Right atrium auricular region (tissue), 2 donors: ENCODE results near the gene CDK11A. TPM values are rescaled to one million over a fixed set of nuclear protein-coding genes. Genes with fewer than 3 reads are reported as not detected.

ENCODE experiments used
- DNase-seq: peaks from one replicate; pipeline ENCODE4 v3.0.0-alpha.2; 2019; ENCODE audit warnings: low spot score
- H3K27ac ChIP-seq, 2 donors: fragments of 200-600 bp; sonication (generic); 1 replicate in 1 of 2; 2 replicates in 1 of 2; pipeline ENCODE4 v1.5.1; 2016 to 2019
- H3K27me3 ChIP-seq, 2 donors: fragments of 200-600 bp; sonication (generic); one replicate each; pipeline versions ENCODE4 v1.5.1 to v1.6.0; 2017 to 2019
- H3K36me3 ChIP-seq: fragments of 200-600 bp; sonication (generic); one replicate; pipeline ENCODE4 v1.5.1; 2016
- H3K4me1 ChIP-seq, 2 donors: fragments of 200-600 bp; sonication (generic); one replicate each; pipeline versions ENCODE4 v1.5.1 to v1.6.0; 2017 to 2019
- H3K4me3 ChIP-seq, 2 donors: fragments of 200-600 bp; sonication (generic); 1 replicate in 1 of 2; 2 replicates in 1 of 2; pipeline ENCODE4 v1.5.1; 2017 to 2019; ENCODE audit warnings: mild to moderate bottlenecking in 1 of 2, moderate library complexity in 1 of 2
- H3K9me3 ChIP-seq, 2 donors: fragments of 200-600 bp; sonication (generic); one replicate each; pipeline ENCODE4 v1.5.1; 2019
- CTCF ChIP-seq, 2 donors: fragments of 200-600 bp; sonication (generic); IDR thresholded peaks; one replicate each; pipeline ENCODE4 v1.5.1; 2019; ENCODE audit warnings: antibody characterized with exemption in 2 of 2
- total RNA-seq, 2 donors: library from RNA; depleted of rRNA; stranded (reverse); fragments of >200 nt; gene quantifications; one replicate each; pipeline ENCODE4 v1.1.0, GENCODE V29; 2016

Gene CDK11A
- total RNA-seq, 2 donors from 2014 or later = 4.3 to 8.2 TPM

- H3K4me1 ChIP-seq = no peaks in the 10 kb centered on the region
- H3K9me3 ChIP-seq = peaks cover 0 to 1% of the 10 kb centered on the region in 2 donors
- H3K27ac ChIP-seq = no peak overlapping the region
- H3K4me3 ChIP-seq = no peak overlapping the region
- TF ChIP-seq CTCF (IDR thresholded peaks at IDR 0.05) = no peak
- no peak for DNase-seq
- no peaks in the 10 kb centered on the region for H3K27me3 ChIP-seq
- peaks cover 55% of the 10 kb centered on the region for H3K36me3 ChIP-seq
These were observed 40.8 kb upstream of the CDK11A start for GRCh38 chr1:1764876-1765470.

- Histone ChIP-seq H3K4me1 (peaks cover 0 to 10% of the 10 kb centered on the region in 2 donors), H3K27ac (no peak overlapping the region), H3K4me3 (no peak overlapping the region), H3K36me3 (peaks cover 64% of the 10 kb centered on the region), H3K9me3 (no peaks in the 10 kb centered on the region), H3K27me3 (no peaks in the 10 kb centered on the region)
- DNase-seq = peak; percentile 78
- TF ChIP-seq CTCF (IDR thresholded peaks at IDR 0.05) = peak in 1 of 2 donors; percentile 16
These were observed 39.8 kb upstream of the CDK11A start for GRCh38 chr1:1763657-1764621.

GRCh38 chr1:1761504-1762376 is 37.6 kb upstream of the CDK11A start:
- no peak for DNase-seq
- H3K27ac ChIP-seq = no peak overlapping the region

GRCh38 chr1:1760715-1761114 is 36.6 kb upstream of the CDK11A start:
- DNase-seq = no peak

More at GRCh38 chr1:1761504-1762376, 37.6 kb upstream of the CDK11A start:
- no peaks in the 10 kb centered on the region for H3K27me3 ChIP-seq
- peaks cover 0 to 20% of the 10 kb centered on the region in 2 donors for H3K4me1 ChIP-seq
- H3K9me3 ChIP-seq = no peaks in the 10 kb centered on the region
- peaks cover 76% of the 10 kb centered on the region for H3K36me3 ChIP-seq
- no peak overlapping the region for H3K4me3 ChIP-seq
- TF ChIP-seq CTCF (IDR thresholded peaks at IDR 0.05) = no peak

More at GRCh38 chr1:1760715-1761114, 36.6 kb upstream of the CDK11A start:
- no peaks in the 10 kb centered on the region for H3K27me3 ChIP-seq
- H3K9me3 ChIP-seq = no peaks in the 10 kb centered on the region
- H3K27ac ChIP-seq = no peak overlapping the region
- peaks cover 0 to 20% of the 10 kb centered on the region in 2 donors for H3K4me1 ChIP-seq
- H3K4me3 ChIP-seq = no peak overlapping the region
- TF ChIP-seq CTCF (IDR thresholded peaks at IDR 0.05) = no peak
- H3K36me3 ChIP-seq = peaks cover 87% of the 10 kb centered on the region
